Amniotic stem cell (primary cell): ENCODE results near the gene PIP5KL1.

ENCODE experiments used
- DNase-seq: peaks from one replicate; lab custom pipeline; 2025; lab: John Stamatoyannopoulos, UW

The PIP5KL1 gene

DNA sequence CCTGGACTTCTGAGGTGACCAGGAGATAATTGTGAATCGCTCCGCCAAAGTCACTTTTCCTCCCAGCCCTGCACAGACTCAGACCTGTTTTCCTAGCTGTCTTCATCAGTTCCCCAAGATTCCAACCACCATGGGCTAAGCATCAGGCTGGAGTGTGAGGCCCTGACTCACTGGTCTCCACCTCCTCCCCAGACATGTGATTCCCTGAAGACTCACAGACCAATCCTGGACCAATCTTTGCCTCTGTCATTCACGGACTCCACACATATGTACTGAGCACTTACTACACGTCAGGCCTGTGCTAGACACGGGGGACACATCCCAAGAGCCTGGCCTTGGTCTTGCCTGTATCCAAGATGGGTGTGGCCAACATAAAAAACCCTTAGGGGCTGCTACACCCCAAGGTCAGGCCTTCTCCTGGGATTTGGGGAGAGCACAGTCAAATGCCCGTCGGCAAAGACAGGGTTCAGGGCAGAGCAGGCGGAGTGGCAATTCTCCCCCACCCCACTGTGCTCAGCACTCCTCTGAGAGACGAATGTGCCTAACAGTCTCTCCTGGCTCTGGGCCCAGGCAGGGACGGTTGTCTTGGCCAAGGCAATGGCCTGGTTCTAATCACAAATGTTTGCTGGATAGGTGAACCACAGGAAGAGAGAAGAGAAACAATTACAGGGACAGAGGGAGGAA, 38.3 kb upstream of the PIP5KL1 start:
- DNase-seq: peak; percentile 55

- no peak for DNase-seq
Observed at GRCh38 chr9:127968042-127968441, 37.5 kb upstream of the PIP5KL1 start.

- DNase-seq: no peak
Observed at GRCh38 chr9:127967151-127967809, 36.7 kb upstream of the PIP5KL1 start.

- no peak for DNase-seq
Observed at GRCh38 chr9:127966416-127967150, 36.0 kb upstream of the PIP5KL1 start.

DNA sequence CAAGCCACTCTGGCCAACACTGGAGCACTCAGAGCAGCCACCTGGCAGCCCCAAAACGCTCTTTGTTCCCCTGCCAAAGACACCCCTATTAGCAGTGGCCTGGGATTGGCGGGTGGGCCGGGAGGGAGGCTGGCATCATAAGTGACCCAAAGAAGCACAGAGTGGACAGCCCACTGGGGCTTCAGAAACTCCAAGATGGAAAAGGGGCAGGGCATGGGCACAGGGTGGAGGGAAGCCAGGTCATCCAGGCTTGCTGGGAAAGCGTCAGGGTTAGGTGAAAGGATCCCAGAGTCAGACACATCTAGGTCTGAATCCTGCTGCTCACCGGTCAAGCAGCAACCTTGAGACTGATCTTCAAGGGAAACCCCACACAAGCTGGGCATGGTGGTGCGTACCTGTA, 35.4 kb upstream of the PIP5KL1 start:
- no peak for DNase-seq

DNA sequence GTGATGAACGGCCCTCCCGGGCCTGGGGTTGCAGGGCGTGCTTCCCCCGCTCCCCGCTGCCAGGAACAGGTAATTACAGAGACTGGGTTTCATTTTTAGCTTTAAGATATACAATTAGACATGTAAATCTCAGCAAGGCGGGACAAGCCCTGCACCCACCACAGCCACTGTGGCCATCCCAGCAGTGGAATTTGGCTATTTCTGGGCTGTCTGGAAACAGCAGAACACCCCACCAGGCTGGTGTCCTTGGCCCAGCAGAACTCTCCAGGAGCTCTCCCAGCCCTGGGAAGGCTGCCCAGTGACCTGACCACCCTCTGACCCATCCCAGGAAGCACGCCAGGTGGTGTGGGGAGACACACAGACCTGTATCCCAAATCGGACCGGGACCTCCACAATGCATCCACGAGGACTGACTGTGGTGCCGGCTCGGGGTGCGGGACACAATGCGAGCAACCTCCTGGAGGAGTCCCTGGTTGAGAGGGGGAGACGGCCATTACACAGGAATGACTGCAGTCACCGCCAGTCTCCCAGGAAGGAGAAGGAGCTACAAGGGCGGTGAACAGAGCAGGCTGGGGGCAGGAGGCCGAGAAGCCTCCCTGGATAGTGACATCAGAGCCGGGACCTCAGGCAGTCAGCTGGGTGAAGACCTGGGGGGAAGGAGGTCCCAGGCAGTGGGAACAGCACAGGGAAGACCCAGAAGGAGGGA, 32.9 kb upstream of the PIP5KL1 start:
- no peak for DNase-seq

GRCh38 chr9:127963041-127963358, 32.4 kb upstream of the PIP5KL1 start:
- no peak for DNase-seq

DNA sequence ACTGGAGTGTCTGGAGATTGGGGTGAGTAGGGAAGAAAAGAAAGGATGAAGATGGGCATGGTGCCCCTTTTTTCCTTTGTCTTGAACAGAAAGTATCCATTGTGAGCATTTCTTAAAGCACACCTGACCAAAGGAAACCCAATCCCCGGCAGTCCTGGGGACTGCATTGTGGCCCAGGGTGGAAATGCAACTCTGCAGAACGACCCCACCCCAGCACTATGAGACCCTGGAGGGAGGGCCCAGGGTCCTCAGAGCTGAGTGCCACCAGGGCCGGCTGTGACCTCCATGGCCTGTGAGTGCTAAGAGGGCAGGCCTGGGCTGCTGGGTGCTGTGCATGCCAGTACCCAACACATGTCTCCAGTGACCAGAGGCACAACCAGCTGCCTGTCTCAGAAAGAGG, 31.7 kb upstream of the PIP5KL1 start:
- no peak for DNase-seq

GRCh38 chr9:127961613-127962155, 31.1 kb upstream of the PIP5KL1 start:
- no peak for DNase-seq

- no peak for DNase-seq
Observed at GRCh38 chr9:127961155-127961490, 30.5 kb upstream of the PIP5KL1 start.

DNA sequence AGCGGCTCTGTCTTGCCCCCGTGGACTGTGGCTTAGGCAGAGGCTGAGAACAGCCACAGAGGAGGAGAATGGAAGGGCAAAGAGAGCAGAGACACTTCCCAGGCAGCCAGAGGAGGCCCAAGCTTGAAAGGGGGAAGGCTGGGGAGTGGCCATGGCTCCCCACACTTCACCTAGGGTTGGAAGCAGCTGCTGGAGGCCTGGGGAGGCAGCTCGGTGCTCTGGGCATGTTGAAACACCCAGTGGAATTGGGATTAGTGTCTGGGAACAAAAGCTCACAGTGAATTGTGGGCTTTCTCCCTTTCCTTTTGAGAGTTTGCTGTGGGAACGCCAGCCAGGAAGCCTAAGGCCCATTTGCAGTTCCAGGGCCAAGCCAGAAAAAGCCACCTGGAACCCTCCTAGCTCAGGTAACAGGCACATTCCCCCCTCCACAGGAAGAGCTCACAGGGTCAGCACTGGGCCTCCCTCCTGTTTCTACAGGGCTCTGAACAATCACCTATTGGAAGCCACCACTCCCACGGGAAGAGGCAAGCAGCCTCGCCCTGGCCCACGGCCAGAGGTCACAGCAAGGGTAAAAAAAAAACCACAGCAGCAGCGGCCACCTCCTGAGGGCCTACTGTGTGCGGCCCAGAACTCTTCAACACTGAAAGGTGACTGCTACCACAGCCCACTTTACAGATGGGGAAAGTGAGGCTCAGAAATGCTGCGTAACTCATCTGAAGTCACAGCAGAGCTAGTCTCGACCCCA, 30.0 kb upstream of the PIP5KL1 start:
- DNase-seq: no peak

DNA sequence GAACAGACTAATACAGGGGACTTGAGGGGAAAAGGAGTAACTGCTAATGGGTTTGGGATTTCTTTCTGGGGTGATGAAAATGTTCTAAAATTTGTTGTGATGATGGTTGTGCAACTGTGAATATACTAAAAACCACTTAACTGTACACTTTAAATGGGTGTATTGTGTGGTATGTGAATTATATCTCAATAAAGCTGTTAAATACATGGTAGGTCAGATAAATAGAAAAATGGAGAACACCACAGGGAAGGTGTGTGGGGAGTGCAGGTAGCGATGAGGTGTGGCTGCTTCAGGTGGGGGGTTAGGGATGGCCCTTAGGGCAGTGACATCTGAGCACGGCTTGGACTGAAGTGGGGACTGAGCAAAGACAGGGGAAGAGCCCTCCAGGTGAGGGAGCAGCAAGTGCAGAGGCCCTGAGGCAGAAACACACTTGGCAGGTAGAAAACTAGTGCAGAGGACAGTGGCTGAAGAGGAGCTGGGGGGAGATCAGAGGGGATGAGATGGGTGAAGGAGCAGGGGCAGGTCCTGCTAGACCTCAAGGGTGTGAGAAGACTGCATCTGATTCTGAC, 29.3 kb upstream of the PIP5KL1 start:
- no peak for DNase-seq

DNA sequence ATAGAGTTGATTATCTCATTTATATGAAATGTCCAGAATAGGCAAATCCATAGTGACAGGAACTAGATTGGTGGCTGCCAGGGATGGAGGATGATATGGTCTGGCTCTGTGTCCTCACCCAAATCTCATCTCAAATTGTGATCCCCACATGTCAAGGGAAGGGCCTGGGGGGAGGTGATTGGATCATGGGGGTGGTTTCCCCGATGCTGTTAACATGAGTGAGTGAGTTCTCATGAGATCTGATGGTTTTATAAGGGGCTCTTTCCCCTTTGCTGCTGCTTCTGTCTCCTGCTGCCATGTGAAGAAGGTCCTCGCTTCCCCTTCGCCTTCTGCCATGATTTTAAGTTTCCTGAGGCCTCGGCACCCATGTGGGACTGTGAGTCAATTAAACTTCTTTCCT, 28.8 kb upstream of the PIP5KL1 start:
- no peak for DNase-seq

DNA sequence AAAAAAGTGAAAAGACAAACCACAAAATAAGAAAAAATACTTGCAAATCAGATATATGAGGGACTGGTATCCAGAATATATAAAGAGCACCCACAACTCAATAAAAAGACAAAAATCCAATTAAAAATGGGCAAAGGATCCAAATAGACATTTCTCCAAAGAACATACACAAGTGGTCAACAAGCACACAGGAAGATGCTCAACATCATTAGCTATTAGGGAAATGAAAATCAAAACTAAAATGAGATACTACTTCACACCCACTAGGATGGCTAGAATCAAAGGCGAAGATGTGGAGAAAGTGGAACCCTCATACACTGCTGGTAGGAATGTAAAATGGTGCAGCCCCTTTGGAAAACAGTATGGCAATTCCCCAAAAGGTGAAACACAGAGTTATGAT, 28.2 kb upstream of the PIP5KL1 start:
- DNase-seq: no peak

GRCh38 chr9:127955294-127956015, 24.9 kb upstream of the PIP5KL1 start:
- DNase-seq: no peak

- DNase-seq: no peak
Observed at GRCh38 chr9:127954831-127955293, 24.3 kb upstream of the PIP5KL1 start.

- DNase-seq: no peak
Observed at GRCh38 chr9:127953768-127954505, 23.4 kb upstream of the PIP5KL1 start.

DNA sequence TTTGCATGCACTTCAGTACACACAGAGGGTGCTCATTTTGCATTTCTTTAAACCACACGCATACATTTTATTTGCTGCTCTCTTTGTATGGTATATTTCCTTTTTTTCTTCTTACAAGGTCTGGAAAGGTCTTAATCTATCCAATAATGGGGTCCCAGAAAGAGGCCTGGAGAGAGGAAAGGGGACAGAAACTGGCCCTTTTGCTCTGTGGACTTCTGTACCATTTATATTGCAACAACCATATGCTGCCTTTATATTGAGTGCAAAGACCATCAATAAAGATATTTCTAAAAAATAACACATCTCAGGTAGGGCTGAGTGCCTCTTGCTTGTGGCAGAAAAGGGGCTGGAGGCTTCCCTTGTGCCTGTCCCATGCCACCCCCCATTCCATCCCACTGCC, 22.6 kb upstream of the PIP5KL1 start:
- DNase-seq: no peak

DNA sequence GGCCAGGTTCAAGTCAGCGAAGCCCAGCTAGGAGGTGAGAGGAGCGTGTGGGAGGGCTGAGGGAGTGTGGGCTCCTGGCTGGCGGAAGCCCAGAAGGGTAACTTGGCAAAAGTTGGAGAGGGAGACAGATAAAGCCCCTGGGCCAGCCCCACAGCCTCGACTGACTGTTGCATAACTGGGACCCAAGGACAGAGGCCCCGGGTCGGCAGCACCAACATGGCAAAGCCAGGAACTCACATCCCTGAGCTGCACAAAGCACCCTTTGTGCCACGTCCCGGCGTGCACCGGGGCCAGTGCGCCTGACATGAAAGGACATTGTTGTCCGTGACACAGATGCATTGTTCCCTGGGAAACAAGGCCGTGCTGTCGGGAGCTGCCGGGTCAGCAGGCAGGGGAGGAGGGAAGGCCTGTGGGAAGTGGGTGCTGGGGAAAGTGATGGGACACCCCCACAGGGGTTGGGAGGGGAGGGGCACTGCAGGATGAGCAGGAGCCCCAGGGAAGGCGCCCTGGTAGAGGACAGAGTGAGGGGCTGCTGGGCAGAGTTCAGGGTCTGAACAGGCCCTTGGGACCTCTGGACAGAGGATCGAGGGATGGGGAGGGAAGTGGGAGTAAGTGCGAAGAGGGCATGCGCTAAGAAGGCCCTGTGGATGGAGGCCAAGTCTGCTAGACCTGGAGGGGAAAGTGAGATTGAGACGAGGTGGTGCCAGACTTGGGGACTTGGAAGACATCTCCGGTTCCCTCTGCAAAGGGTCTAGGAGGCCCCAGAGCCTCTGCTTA, 20.1 kb upstream of the PIP5KL1 start:
- no peak for DNase-seq
